Putamen (tissue), 1 donor: Measurements from ENCODE around the gene ACSL6.

Source experiments
- DNase-seq: peaks from one replicate; pipeline ENCODE4 v3.0.0-alpha.2; 2016; ENCODE audit warnings: low spot score

Gene ACSL6

DNA sequence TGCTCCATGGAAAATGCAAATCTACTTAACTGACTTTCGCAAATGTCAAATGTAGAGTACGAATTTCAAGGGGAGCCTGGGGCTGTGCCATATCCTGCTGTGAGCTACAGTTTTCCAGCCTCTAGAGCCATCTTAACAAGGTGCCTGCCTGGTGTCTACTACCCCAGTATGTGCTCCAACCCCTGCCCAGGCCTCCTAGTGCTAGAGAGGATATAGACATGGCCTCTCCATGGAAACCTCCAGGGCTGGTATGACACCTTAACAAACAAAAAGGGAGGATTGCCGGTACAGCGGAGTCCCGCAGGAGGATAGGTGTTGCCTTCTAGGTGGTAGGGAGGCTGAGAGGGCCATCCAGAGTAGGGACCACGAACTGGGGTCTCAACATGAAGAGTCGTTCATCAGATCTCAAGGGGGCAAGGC is 35.4 kb upstream of the ACSL6 start:
- no peak for DNase-seq

DNA sequence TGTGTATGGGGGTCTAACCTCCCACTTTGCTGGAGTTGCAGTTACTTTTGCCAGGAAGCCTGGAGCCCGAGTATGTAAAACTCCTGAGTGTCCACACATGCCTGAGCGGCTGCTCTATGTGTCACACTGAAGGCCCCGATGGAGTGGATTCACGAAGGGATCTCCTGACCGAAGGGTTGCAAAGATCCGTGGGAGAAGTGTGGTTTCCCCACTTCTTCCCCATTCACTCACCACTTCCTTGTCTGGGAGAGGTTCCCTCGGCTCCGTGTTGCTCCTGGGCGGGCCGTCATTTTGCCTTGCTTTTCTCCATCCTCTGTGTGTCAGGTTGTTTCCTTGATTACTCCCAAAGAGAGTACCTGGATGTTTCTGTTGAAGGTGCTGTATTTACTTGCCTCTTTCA is 32.7 kb upstream of the ACSL6 start:
- DNase-seq = no peak

DNA sequence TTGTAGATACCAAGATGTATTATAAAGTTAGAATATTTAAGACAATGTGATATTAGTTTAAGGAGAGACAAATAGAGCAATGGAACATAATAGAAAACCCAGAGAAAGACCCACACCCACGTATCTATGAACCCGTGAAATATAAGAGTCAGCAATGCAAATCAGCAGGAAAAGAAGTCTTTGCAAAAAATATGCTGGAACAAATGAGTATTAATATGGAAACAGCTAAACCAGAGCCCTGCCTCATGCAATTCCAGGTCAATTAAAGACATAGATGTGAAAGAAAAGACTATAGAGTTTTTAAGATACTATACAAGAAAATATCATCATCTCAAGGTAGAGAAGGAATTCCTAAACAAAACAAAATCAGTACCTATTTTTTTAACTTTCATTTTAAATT is 25.9 kb upstream of the ACSL6 start:
- DNase-seq = no peak

DNA sequence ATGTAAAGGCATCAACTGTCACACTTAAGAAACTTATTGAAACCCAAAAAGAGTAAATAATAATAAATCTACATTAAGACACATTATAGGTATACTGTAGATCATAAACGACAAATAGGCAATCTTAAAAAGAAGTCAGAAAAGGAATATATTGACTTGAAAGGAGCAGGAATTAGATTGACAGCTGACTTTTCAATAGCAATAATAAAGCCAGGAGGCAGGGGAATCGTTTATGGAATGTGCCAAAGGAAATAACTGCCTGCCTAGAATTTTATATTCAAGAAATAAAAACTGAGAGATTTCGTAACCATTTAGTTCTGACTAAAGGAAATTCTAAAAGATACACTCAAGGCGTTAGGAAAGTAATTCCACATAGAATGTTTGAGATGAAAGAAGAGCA is 21.7 kb upstream of the ACSL6 start:
- DNase-seq = no peak

DNA sequence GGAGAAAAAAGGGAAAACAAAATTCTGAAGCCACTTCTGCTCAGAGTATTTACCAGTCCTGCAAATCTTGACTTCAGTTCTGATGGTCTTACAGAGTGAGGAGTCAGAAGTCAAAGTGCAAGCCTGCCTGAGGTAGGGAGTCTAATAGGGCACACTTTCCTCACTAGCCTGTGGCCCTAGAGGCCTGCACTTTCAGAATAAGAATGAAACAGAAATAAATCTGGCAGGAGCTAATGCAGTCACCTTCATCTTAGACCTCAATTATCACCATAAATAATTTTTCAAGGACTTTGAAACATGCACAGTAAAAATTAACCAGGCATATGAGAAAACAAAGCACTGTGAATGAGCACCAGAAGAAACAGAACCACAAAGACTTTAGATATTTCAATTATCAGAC is 20.7 kb upstream of the ACSL6 start:
- DNase-seq = no peak

DNA sequence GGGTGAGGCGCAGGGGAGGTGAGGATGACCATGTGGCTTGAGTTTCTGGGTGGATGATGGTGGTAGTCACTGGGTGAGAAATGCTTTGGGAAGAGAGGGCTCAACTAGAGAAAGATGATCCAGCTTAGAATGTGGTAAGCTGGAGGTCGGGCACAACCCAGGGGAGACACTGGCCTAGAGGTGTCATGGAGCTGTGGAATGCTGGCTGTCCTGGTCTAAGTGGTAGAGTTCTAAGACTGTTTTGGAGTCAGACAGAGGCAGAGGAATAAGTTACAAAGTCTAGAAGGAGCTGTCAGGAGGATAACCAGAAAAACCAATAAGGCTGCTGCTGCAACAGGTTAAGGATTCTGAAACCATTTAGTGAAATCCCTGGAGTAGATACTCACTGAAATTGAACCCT is 19.2 kb upstream of the ACSL6 start:
- DNase-seq = no peak

DNA sequence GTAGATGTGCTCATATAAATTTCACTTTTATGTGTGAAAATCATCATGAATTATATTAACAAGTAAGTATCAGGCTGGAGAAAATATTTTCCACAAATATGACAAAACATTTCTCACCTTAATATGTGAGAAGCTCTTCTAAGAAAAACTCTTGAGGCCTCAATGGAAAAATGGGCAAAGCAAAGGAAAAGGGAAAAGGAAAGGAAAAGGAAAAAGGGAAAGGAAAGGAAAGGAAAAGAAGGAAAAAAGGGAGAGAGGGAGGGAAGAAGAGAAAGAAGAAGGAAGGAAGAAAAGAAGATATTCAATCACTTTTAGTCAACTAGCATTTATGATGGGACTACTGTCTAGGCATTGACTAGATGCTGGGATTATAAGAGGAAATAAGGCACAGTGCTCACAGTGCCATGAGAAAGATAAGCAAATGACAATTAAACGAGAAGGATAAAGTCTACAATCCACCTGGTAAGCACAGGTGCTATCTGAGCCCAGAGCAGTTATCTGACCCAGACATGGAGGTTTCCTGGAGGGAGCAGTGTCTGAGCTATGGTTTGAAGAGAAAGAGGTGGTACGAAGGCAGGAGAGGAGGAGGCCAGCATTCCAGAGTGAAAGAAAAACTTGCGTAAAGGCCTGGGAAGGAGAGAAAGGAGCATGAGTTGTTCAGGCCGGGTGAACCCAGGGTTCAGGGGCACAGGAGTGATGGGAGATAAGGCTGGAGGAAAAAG is 18.3 kb upstream of the ACSL6 start:
- no peak for DNase-seq

DNA sequence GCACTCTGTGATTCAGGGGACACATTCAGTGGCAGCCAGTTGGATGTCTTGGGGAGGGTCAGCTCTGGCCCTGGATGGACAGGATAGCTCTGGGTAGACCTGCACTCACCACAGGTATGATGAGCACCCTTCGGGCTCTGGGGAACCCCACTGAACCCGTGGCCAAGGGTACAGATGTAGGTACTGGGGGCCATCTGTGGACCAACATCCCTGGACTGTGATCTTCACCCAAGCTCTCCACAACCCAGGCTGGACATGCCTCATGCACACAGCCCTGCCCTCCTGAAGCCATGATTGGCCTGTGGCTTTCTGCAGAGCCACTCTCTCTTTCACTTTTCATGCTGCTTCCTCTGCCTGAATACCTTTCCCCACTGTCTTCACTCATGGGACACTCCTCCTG is 15.6 kb upstream of the ACSL6 start:
- no peak for DNase-seq

DNA sequence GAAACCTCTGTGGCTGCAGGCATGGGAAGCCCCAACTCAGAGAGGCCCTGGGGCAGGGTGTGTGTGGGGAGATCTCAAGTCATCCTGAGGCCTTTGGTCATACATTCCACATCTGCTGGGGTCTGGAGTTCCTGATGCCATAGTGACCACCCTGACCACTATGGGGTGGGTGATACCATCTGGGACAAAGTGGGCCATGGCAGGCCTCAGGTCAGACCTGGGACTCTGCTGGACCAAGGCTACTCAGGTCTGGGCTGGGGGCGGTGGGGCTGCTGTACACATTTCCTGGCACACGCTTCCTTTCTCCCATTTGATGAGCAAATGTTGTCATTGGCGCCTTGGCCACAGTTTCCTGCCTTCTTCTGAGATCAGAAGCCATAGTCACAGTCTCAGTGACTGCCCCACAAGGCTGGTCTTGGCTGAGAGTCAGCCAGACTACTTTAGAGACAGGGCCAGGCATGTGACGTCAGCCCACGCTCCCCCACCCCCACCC is 15.1 kb upstream of the ACSL6 start:
- no peak for DNase-seq

DNA sequence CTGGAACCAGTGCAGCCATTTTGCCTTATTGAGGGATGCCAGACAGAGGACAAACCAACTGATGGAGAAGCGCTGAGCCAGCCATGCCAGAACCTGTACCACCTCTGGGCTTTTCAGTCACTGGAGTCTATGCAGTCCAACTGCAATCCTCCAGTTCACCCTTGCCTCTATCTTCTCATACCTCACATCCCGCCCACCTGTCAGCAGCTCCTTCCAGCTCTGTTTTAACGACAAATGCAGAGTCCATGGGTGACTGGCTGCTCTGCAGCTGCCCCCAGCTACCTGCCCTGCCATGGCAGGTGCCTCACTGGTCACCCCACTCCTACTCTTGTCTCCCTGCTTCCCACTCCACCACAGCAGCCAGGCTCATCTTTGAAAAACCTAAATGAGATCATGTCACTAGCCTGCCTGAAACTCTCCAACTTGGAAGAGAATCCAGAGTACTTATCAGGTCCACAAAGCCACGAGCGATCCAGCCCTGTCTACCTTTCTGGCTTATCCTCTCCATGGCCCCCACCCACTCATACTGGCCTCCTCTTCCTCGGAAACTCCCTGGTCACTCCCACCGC is 14.0 kb upstream of the ACSL6 start:
- DNase-seq = no peak

DNA sequence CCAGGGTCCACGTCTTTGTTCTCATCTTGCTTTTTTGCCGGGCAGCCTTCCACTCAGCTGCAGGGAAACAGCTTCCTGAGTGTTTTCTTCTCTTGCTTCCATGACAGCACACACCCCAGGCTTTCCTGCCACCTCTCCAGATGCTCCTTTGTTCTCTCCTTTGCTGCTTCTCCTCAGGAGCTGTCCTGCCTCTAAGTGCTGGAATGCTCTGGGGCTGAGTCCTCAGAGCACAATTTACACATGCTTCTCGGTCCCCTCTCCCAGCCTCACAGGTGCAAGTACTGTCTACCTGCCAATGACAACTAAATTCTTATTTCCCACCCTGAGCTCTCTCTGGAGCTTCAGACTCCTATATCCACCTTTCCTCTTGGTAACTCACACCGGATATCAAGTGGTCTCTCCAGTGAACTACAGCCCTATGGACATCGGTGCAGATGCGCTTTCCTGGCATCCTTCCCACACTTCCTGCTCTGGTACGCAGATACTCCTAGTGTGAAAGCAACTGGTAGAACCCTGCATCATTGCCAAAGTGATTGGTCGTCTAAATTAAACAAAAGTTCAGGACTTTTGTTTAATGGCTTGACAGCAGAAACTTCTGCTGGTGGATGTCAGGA is 13.4 kb upstream of the ACSL6 start:
- DNase-seq = no peak

DNA sequence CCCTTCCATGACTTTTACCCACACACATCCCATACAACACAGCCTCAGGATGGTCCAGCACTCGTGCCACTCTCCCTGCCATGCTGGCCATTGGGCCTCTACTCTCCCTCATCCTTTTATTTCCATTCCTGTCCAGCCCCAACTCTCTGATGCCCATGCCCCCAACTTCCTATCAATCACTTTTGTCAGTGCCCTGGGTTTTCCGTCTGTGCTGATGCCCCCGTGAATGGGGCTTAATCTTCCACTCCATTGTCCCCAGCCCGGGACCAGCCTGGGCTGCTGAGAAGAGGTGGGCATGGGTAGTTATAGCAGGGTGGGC is 12.6 kb upstream of the ACSL6 start:
- no peak for DNase-seq

DNA sequence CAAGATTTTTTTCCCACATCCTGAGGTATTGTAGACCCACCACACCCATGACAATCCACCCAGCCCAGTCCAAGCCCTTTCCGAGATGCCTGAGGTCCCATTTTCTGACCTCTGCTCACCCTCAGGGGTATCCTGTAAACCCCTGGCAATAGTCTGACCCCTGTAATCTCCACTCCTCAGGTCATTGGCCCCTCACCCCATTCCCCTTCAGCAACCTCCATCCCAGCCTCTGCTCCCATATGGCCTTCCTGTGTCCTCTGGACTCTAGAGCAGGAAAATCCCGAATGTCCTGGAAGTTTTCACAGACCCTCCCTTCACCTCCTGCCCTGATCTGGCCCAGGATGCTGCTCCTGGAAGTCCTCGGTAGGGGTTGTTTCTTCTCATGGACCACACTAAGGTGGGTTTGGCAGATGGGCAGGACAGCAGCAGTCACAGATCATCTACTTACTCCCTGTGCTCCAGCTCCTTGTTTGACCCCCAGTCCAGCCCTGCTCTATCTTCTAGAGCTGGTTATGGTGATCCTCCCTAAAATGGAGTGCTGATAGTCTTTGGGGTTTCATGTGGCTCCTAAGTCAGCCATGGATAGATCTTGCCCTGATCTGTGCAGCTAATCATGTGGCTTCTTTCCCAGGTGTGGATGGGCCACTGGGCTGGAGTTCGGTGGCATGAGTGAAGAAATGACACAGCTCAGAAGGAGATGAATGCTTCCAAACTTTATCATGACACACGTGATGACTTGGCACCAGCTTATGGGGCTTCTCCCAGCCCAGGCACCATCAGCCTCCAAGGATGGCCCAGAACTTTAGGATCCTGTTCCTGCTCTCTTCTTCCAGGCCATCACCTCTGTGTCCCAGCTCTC is 12.0 kb upstream of the ACSL6 start:
- DNase-seq = no peak

DNA sequence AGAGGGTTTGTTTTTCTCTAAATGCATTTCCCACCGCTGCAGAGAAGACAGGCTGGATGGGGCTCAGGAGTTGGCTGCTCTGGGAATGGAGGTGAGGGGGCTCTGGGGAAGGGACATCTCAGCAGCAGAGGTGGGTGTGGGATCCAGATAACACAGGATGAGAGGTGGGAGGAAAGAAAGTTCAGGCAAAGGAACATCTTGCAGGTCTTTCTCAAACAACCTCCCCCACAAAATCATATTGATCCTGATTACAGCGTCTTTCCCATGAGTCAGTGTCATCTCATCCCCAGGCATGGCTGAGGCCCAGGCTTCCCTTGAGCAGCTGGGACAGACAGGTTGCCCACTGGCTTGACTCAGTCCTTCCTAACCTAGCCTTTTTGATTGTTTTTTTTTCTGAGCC is 11.3 kb upstream of the ACSL6 start:
- no peak for DNase-seq

DNA sequence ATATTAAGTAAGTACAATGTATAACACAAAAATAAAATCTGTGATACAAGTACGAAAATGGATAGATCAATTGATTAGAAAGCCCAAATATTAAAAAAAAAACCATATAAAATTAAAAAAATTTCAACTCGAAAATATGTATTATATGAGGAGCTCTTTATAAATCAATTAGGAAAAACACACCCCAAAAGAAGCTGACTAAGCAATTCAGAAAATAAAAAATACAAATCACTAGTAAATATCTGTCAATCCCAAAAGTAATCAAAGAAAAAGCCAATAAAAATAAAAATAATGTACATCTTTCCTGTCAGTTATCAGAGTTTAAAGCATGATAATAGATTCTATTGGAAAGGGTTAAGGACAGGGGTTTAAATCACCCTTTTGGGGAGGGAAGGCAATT is 10.2 kb upstream of the ACSL6 start:
- DNase-seq = no peak

DNA sequence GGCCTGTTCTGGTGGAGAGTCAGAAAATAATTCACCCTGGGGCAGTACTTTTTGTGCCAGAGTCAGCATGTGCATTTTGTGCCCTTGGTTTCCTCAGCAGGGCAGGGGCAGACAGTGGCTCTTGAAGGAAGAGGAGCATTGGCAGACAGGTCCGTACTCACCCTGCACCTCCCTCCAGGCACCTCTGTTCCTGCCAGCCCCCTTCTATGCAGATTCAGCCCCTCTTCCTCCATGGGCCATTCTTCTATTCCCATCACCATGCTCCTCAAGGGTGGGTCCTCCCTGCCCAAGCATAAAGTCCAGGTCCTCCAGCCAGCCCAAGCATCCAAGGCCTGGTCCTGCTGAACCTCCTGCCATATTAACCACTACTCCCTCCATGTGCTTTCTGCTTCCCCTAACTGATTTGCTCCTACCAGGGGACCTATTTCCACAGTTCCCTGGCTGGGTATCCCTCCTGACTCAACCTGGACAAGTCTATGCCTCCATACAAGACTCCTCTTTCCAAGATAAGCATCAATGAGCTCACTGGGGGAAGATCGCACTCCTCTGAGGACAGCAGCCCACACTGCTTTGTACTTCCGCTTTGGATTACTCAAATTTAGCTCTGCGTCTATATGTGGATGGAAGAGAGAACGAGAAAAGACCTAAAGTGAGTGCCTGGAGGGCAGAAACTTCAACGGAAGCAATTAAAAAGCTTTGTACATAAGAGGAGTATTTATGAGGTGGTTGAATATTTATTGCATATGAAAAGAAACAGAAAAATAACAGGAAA is 9.3 kb upstream of the ACSL6 start:
- no peak for DNase-seq

DNA sequence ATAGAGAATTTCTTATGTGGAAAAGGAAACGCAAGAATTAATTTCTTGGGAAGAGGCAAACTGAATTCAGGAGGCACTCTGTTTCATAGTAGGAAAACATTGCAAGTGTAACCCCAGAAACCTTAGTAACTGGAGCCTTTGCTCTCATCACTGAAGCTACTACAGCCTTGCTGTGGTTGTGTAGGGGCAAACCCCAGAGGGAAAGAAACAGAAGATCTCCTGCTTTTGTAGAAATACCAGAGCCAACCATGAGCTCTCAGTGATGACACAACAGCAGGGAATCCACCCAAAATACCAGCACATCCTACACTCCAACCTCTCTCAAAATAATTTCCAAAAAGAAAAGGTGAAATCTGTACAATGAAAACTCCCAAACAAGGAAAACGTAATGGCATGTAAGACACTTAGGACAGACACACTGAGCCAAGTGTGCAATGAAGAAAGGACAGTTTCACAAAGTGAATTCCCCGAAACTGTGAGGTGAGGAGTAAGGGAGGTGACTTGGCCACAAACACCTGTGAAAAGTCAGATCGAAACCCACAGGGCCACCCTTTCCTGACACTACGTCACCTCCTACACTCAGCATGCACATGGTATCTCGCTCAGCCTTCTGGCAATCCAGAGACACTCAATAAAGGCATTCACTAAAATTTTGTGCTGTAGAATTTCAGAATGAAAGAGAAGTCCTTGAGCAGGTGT is 8.5 kb upstream of the ACSL6 start:
- DNase-seq = no peak

DNA sequence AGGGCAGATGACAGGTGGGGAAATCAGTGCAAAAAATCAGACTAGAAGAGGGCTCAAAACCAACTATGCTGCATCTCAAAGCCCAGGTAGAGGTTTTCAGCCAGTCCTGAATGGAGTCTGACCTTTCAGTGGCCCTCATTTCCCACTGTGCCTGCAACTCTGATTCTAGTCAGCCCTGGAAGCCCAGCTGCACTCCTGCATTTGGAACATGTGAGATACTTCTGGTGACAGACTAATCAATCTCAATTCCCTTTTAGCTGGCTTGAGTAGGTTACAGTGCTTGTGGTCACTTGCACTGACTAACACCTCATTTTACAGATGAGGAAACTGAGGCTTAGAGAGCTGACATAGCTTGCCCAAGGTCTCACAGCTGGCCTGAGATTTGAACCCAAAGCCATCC is 7.9 kb upstream of the ACSL6 start:
- no peak for DNase-seq

DNA sequence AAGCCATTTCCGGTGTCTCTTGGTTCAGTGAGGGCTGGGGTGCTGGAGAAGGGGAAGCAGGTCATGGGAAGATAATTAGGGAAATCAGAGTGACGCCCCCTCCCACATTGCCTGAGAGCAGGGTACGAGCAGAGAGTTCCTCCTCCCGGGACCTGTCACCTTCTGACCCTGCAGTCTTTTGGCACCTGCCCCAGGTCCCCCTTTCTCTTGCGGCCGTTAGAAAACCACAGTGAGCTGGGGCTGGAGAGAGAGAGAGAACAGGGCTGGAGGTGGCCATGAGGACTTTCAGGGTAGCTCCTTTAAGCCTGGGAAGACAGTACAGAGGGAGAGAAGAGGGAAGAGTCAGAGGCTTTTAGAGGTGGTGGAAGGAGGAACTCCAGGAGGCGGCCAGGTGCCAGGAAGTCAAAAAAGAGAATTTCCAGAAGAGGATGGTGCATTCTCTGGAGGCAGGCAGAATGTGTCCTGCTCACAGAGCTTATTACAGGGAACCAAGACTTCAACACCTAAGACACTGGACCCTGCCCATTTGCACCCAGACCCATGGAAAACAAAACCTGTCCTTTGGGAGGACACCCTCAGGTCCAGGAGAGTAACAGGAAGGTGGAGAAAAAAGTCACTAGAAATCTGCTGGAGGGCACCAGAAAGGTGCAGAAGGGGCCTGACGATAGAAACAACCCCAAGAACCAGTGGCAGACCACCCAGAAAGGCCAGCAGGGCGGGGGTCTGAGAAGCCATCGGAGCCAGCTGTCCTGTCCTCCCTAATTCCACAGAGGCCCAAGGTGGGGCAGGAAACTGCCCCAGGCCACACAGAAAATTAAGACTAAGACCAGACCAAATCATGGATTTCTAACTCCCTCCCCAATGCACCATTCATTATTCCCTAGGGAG is 6.5 kb upstream of the ACSL6 start:
- DNase-seq = no peak

DNA sequence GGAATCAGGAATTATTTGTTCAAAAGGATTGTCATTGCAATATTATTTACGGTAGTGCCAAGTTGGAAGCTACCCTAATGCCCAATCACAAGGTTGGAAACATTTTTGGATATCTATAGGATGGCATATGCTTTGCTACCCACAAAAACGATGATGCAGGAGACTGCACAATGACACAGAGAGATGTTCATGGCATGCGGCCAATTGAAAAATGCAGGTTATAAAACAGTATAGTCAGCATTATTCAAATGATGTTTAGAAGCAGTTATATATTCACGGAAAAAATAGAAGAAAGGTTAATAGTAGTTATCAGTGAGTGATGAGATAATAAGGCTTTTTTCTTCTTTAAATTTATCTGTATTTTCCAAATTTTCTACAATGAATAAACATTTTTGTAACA is 5.9 kb upstream of the ACSL6 start:
- no peak for DNase-seq
